Measurements from ENCODE around the gene G6PD. TPM values are rescaled to one million over a fixed set of nuclear protein-coding genes. Genes with fewer than 3 reads are reported as not detected.
"Not testable (repeated sequence)": the region's sequence is repeated elsewhere in the genome, so short reads cannot be mapped to it uniquely, and the experiment has no call there.

The G6PD gene
- total and polyA plus RNA-seq, 8 donors: 34.8 to 109 (median 42.0) TPM

DNA sequence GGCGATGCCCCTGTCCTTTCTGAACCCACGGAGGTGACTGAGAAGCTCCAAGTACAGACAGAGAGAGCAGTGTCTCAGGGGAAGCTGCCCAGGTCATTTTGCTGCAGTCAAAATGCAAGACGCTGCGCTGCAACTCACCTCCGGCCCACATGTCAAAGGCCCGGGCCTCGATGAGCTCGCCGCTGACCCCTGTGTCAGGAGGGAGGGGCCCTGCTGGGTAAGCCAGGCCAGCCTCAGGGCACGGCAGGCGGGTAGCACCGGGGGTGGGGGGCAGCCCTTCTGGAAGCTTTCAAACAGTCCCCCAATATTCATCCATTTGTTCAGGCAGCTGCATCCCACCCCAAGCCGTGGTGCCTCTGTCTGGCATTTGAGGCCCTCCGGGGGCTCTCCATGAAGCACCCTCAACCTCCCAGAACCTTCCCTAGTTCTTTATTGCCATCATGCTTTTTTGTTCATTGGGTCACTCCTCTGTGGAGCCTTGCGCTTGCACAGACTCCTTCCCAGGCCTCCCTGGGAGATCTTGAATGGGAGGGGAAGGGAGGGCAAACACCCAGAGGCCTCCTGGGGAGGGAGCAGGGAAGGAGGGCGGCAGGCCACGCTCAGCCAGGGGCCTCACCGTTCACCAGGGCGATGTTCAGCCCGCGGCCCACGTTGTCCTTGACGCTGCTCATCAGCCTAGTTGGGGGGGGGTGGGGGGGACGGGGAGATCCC, 38.8 kb downstream of the G6PD start:
- H3K36me3 ChIP-seq: peaks cover 0 to 29% of the 10 kb centered on the region in 2 donors
- H3K4me3 ChIP-seq: no peak overlapping the region
- DNase-seq: no peak
- no peak overlapping the region for H3K27ac ChIP-seq
- no peaks in the 10 kb centered on the region for H3K27me3 ChIP-seq
- intact Hi-C loops (cut with DNase I): no loop called here
- H3K4me1 ChIP-seq: no peaks in the 10 kb centered on the region
- ATAC-seq: no peak
- H3K9me3 ChIP-seq: no peaks in the 10 kb centered on the region
- TF ChIP-seq, protein P1, sequence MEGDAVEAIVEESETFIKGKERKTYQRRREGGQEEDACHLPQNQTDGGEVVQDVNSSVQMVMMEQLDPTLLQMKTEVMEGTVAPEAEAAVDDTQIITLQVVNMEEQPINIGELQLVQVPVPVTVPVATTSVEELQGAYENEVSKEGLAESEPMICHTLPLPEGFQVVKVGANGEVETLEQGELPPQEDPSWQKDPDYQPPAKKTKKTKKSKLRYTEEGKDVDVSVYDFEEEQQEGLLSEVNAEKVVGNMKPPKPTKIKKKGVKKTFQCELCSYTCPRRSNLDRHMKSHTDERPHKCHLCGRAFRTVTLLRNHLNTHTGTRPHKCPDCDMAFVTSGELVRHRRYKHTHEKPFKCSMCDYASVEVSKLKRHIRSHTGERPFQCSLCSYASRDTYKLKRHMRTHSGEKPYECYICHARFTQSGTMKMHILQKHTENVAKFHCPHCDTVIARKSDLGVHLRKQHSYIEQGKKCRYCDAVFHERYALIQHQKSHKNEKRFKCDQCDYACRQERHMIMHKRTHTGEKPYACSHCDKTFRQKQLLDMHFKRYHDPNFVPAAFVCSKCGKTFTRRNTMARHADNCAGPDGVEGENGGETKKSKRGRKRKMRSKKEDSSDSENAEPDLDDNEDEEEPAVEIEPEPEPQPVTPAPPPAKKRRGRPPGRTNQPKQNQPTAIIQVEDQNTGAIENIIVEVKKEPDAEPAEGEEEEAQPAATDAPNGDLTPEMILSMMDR (IDR thresholded peaks at IDR 0.05): no peak

DNA sequence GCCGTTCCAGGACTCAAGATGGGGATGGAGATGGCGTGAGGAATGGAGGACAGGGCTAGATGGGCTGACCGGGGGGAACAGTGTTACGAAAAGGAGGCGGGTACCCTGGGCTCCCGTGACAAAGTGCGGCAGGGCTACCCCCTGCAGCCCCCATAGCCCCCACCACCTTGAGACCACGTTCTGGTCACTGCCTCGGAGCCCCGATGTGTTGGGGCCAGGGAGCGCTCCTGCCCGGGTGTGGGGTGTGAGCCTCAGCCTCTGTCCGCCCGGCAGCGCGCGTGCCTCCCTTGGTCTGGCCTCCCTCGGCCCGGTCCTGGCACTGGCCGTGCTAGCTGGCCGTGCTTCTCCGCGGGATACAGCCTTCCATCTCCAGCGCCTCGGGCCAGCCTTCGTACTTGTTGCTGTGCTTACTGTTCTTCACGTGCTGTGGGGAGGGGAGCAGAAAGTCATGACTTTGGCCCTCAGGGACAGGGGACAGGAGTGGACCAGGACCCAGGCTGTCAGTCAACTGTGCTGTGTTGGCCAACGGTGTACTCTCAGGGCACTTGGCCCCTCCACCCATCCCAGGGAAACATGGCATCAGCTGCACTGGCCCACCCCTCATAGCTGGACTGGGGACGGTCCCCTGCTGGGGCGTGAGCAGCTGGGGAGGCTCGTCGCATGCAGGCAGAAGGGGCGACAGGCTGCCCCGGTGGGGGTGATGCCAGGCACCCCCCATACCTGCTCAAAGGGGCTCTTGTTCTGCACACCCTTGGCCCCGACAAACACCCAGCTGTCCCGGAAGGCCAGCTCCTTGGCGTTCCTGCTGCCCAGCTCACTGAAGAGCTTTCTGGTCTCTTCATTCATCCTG, 39.9 kb downstream of the G6PD start:
- peaks cover 0 to 29% of the 10 kb centered on the region in 2 donors for H3K36me3 ChIP-seq
- no peak for ATAC-seq
- intact Hi-C loops (cut with DNase I): no loop called here
- no peak overlapping the region for H3K4me3 ChIP-seq
- no peaks in the 10 kb centered on the region for H3K27me3 ChIP-seq
- H3K4me1 ChIP-seq: no peaks in the 10 kb centered on the region
- DNase-seq: no peak
- TF ChIP-seq, protein P1 (IDR thresholded peaks at IDR 0.05): no peak
- no peaks in the 10 kb centered on the region for H3K9me3 ChIP-seq
- no peak overlapping the region for H3K27ac ChIP-seq

DNA sequence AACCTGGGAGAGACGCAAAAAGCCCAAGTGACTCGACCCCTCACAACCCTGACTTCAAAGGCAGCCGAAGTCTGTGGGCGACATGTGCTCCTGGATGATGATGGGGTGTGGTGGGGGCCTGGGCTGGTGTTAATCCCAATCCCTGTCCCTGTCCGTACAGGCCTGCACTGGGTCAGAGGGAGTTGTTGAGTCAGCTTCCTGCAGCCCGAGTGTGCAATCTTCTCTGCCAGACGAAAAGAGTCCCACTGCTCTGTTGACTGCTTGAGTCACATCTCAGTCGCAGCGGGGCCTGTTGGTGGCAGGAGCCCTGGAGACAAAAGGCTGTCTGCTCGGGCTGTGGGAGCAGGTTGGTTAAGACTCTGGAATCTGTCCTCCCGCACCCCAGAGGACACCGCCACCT, 40.9 kb downstream of the G6PD start:
- Histone ChIP-seq H3K27ac (no peak overlapping the region), H3K36me3 (peaks cover 0 to 29% of the 10 kb centered on the region in 2 donors), H3K4me3 (no peak overlapping the region), H3K27me3 (no peaks in the 10 kb centered on the region), H3K4me1 (no peaks in the 10 kb centered on the region), H3K9me3 (no peaks in the 10 kb centered on the region)
- DNase-seq (no peak), ATAC-seq (peak; percentile 30)
- intact Hi-C loops (cut with DNase I): no loop called here
- TF ChIP-seq, protein P1 (IDR thresholded peaks at IDR 0.05): no peak

DNA sequence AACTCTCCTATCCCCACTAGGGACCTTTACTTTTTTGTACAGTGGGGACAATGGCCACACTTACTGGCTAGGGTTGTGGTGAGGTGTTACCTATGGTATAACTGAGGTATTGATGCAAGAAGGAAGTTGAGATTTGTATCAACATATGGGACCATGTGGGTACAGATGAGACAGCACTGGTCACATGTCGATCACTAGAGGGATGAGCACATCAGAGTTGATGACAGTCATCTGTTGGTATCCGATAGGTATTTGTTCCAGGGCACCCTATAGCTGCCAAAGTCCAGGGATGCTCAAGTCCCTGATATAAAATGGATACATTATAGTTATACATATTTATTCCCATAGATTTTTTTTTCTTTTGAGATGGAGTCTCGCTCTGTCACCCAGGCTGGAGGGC, 43.7 kb downstream of the G6PD start:
- Histone ChIP-seq H3K27ac (no peak overlapping the region), H3K36me3 (peaks cover 0 to 27% of the 10 kb centered on the region in 2 donors), H3K4me1 (no peaks in the 10 kb centered on the region), H3K4me3 (no peak overlapping the region), H3K27me3 (no peaks in the 10 kb centered on the region), H3K9me3 (no peaks in the 10 kb centered on the region)
- intact Hi-C loops (cut with DNase I): no loop called here
- DNase-seq (no peak), ATAC-seq (no peak)
- TF ChIP-seq, protein P1 (IDR thresholded peaks at IDR 0.05): no peak

DNA sequence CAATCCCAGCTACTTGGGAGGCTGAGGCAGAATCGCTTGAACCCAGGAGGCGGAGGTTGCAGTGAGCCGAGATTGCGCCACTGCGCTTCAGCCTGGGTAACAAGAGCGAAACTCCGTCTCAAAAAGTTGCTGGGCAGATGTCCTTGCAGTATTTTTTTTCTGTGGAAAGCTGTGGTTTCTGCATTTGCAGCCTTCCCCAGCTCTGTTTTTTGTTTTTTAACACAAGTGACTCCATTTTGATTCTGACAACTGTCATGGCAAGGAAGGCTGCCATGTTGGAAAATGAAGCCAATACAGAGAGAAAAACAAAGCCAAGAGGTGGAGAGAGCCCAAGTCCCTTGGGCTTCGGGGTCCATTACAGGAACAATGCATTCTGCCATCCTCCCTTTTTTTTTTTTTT, 44.5 kb downstream of the G6PD start:
- Histone ChIP-seq H3K27ac (no peak overlapping the region), H3K4me1 (peaks cover 0 to 5% of the 10 kb centered on the region in 2 donors), H3K27me3 (no peaks in the 10 kb centered on the region), H3K9me3 (no peaks in the 10 kb centered on the region), H3K4me3 (no peak overlapping the region), H3K36me3 (peaks cover 0 to 18% of the 10 kb centered on the region in 2 donors)
- TF ChIP-seq, protein P1 (IDR thresholded peaks at IDR 0.05): no peak
- ATAC-seq: no peak
- no peak for DNase-seq
- intact Hi-C loops (cut with DNase I): no loop called here

DNA sequence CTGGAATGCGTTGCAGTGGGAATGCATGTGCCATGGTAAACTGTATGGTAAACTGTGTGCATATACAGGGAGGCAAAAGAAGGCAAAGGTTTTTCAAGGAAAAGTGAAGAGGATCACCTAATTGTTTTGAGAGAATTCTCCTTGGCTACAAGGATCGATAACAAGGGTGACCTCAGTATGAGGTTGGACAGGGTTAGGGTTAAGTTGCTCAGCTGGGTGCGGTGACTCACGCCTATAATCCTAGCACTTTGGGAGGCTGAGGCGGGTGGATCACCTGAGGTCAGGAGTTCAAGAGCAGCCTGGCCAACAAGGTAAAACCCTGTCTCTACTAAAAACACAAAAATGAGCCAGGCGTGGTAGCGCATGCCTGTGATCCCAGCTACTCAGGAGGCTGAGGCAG, 45.2 kb downstream of the G6PD start:
- ATAC-seq; intact Hi-C loops (cut with DNase I); H3K27ac ChIP-seq: not testable (repeated sequence)

DNA sequence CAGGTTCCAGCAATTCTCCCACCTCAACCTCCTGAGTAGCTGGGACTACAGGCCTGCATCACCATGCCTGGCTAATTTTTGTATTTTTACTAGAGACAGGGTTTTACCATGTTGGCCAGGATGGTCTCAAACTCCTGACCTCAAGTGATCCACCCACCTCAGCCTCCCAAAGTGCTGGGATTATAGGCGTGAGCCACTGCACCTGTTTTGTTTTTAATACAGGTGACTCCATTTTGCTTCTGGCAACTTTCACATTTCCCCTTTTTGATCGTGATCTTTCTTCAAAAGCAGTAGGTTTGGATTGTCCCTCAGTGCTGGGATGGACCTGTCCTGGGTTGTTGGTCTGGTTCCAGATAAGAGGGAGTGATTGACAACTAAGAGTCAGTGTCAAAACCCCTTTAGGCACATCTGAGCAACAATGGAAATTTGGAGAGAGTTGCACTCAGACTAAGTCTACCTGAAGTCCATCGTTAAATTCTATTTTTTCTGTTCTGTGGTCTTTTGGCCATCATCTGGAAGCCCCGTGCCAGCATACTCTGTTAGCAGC, 50.0 kb downstream of the G6PD start:
- H3K27ac ChIP-seq; ATAC-seq; DNase-seq; intact Hi-C loops (cut with DNase I); H3K4me3 ChIP-seq; H3K27me3 ChIP-seq; H3K9me3 ChIP-seq; H3K36me3 ChIP-seq; H3K4me1 ChIP-seq: not testable (repeated sequence)

More for the DNA sequence above, 45.2 kb downstream of the G6PD start:
- H3K4me1 ChIP-seq, H3K27me3 ChIP-seq, H3K4me3 ChIP-seq, DNase-seq, H3K9me3 ChIP-seq: not testable (repeated sequence)
- peaks cover 0 to 12% of the 10 kb centered on the region in 2 donors for H3K36me3 ChIP-seq

Data from left lung (tissue), 10 donors.